ENCODE data around the gene BORA. TPM values are rescaled to one million over a fixed set of nuclear protein-coding genes. Genes with fewer than 3 reads are reported as not detected.
"Not testable (repeated sequence)": the region's sequence is repeated elsewhere in the genome, so short reads cannot be mapped to it uniquely, and the experiment has no call there.

BORA gene
- total and polyA plus RNA-seq, 2 donors, result 1.6 to 9.0 TPM

DNA sequence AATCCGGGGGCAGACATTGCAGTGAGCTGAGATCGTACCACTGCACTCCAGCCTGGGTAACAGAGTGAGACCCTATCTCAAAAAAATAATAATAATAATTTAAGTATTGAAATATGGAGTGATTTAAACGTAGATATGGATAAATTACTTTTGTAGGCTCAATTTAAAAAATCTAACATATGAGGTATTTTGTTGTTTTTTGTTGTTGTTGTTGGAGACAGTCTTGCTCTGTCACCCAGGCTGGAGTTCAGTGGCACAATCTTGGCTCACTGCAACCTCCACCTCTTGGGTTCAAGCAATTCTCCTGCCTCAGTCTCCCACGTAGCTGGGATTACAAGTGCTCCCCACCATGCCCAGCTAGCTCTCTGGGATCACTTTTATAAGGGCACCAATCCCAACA lies 57.0 kb downstream of the BORA start:
- H3K4me1 ChIP-seq (ENCODE audit: insufficient read depth); H3K4me3 ChIP-seq (ENCODE audit: low read depth, low read length); DNase-seq (ENCODE audit: extremely low spot score); H3K36me3 ChIP-seq (ENCODE audit: insufficient read depth); H3K27ac ChIP-seq (ENCODE audit: low read depth): not testable (repeated sequence)
- 94% methylated on average over 4 of the region's 4 CpGs for WGBS

DNA sequence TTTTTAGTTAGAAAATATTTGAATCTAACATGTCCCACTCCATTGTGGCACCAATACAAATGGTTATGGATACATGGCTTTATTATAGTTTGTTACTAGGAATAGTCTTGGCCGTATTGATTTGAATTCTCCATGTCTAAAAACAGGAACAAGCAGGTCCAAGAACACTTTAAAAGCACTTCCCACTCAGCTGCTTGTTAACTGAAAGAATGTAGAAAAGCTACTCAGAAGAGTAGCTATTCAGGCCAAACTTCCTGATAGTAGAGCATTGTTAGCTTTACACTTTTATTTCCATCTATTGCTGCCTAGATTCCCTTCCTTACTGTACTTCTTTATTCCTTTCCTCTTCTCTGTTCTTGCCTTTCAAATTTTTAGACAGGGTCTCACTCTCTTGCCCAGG lies 61.1 kb downstream of the BORA start:
- peaks cover 3% of the 10 kb centered on the region for H3K36me3 ChIP-seq (ENCODE audit: insufficient read depth)
- WGBS, result 78% methylated on average over 1 of the region's 1 CpG

DNA sequence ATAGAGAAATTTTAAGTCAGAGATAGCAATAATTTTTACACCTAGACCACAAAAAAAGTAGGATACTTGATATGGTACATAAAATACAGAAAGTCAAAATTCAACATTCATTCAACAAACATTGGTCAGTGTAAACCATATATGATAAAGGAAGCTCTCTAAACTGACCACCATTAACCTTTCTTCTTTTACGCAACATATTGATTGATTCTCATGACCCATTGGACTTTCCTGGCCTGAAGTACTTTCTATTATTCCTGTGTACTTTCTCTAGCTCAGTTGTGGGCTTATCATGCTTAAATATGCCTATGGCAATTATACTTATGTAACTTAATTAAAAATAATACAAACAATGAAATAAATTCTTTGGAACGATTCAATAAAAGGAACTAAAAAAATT lies 64.9 kb downstream of the BORA start:
- Histone ChIP-seq H3K27ac (ENCODE audit: low read depth) (no peak overlapping the region), H3K36me3 (ENCODE audit: insufficient read depth) (peaks cover 6% of the 10 kb centered on the region), H3K4me1 (ENCODE audit: insufficient read depth) (peaks cover 1% of the 10 kb centered on the region), H3K4me3 (ENCODE audit: low read depth, low read length) (no peak overlapping the region)
- WGBS, result 97% methylated on average over 2 of the region's 2 CpGs
- no peak for DNase-seq (ENCODE audit: extremely low spot score)

More for the DNA sequence above, 61.1 kb downstream of the BORA start:
- H3K4me3 ChIP-seq (ENCODE audit: low read depth, low read length), result no peak overlapping the region
- no peak for DNase-seq (ENCODE audit: extremely low spot score)
- peaks cover 1% of the 10 kb centered on the region for H3K4me1 ChIP-seq (ENCODE audit: insufficient read depth)
- no peak overlapping the region for H3K27ac ChIP-seq (ENCODE audit: low read depth)

DNA sequence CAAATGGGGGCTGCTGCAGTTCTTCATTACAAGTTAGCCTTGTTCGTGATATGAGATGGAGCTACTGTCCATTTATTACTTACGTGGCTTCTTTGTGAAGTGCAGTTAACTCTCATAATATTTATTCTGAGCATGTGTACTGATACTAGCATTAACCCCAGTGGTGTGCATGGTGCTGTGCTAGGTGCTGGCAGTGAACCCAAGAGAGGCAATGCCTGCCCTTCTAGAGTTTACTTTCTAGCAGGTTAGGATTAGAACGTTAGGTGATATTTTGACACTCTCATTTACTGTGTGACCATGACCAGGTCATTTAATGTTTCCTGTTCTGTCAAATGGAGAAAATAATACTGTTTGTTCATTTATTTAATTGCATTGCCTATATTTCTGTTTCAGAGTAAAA lies 71.1 kb downstream of the BORA start:
- no peak overlapping the region for H3K27ac ChIP-seq (ENCODE audit: low read depth)
- no peaks in the 10 kb centered on the region for H3K4me1 ChIP-seq (ENCODE audit: insufficient read depth)
- H3K4me3 ChIP-seq (ENCODE audit: low read depth, low read length), result no peak overlapping the region
- peaks cover 3% of the 10 kb centered on the region for H3K36me3 ChIP-seq (ENCODE audit: insufficient read depth)
- no peak for DNase-seq (ENCODE audit: extremely low spot score)
- 62% methylated on average over 3 of the region's 3 CpGs for WGBS

DNA sequence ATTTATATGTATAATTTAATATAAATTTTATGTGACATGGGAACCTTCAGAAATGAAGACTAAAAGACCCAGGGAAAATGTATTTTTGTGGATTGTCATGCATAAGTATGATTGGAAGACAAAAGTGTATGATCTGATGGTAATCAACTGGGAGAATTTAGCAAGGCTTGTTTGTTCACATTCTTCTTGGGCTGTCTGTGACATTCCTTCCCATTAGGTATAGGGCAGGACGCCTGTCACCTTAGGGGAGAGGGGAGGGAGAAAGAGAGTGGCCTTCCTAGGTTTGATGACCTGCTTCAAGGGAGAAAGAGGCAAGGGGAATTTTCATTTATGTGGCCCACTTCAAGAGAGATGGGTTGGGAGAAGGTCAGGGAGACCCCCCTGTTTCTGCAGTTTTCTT lies 76.6 kb downstream of the BORA start:
- DNase-seq (ENCODE audit: extremely low spot score), result no peak
- 77% methylated on average over 1 of the region's 1 CpG for WGBS
- Histone ChIP-seq H3K4me1 (ENCODE audit: insufficient read depth) (no peaks in the 10 kb centered on the region), H3K4me3 (ENCODE audit: low read depth, low read length) (no peak overlapping the region), H3K27ac (ENCODE audit: low read depth) (no peak overlapping the region), H3K36me3 (ENCODE audit: insufficient read depth) (no peaks in the 10 kb centered on the region)

Small RNAs within 50 kb of the gene (small RNA-seq; reads per million reads assigned to genes)
- gene RNU6-80P, result not detected

Other genes starting within 250 kb of the BORA start
- 19.0 TPM for gene MZT1, start 294 bp upstream of the BORA start, total RNA-seq
- gene MZT1, start 294 bp upstream of the BORA start, polyA plus RNA-seq, result 9.7 TPM
- gene DIS3, start 54.0 kb downstream of the BORA start, total RNA-seq, result 42.6 TPM
- 15.0 TPM for gene DIS3, start 54.0 kb downstream of the BORA start, polyA plus RNA-seq
- gene PIBF1, start 54.2 kb downstream of the BORA start, total RNA-seq, result 74.2 TPM
- gene PIBF1, start 54.2 kb downstream of the BORA start, polyA plus RNA-seq, result 12.9 TPM